Measurements from ENCODE around the gene FAM229A. TPM values are rescaled to one million over a fixed set of nuclear protein-coding genes. Genes with fewer than 3 reads are reported as not detected.
"Not testable (repeated sequence)": the region's sequence is repeated elsewhere in the genome, so short reads cannot be mapped to it uniquely, and the experiment has no call there.

The FAM229A gene
- total and polyA plus RNA-seq, 2 donors, result 1.6 to 14.6 TPM

DNA sequence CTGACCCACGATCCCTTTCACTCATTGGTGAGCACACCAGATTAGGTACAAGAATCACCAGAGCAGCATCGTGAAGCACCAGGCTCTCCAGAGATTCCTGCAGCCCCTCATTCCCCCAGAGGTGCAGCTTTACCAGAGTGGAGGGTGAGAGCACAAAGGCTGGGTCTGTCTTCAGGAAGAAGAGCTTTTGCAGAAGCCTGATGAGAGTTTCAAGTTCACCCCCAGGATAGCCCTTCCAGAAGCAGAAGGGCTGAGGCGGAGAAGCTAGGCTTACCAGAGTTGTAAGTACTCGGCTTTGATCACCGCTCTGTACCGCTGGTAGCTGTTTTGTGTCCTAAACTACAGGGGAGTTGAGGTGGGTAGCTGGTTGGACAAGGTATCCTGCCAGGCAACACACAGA is 3.2 kb upstream of the FAM229A start:
- DNase-seq (ENCODE audit: low read depth in 6 of 9, low spot score in 9 of 9), result no peak
- Histone ChIP-seq H3K27ac (ENCODE audit: low read depth in 1 of 2, low read length in 1 of 2) (no peak overlapping the region), H3K4me1 (ENCODE audit: control insufficient read depth in 2 of 2, insufficient read depth in 2 of 2, low read length in 2 of 2) (peaks cover 6% of the 10 kb centered on the region in 2 donors), H3K36me3 (ENCODE audit: control insufficient read depth in 2 of 2, insufficient read depth in 2 of 2, low read length in 1 of 2) (peaks cover 50 to 56% of the 10 kb centered on the region in 2 donors), H3K9me3 (ENCODE audit: control insufficient read depth in 2 of 2, insufficient read depth in 1 of 2, low read length in 1 of 2) (no peaks in the 10 kb centered on the region), H3K4me3 (ENCODE audit: low read length in 2 of 2) (no peak overlapping the region), H3K27me3 (ENCODE audit: control insufficient read depth in 2 of 2, insufficient read depth in 1 of 2, low read length in 1 of 2) (peaks cover 10 to 25% of the 10 kb centered on the region in 2 donors)
- 97% methylated on average over 6 of the region's 6 CpGs for WGBS

DNA sequence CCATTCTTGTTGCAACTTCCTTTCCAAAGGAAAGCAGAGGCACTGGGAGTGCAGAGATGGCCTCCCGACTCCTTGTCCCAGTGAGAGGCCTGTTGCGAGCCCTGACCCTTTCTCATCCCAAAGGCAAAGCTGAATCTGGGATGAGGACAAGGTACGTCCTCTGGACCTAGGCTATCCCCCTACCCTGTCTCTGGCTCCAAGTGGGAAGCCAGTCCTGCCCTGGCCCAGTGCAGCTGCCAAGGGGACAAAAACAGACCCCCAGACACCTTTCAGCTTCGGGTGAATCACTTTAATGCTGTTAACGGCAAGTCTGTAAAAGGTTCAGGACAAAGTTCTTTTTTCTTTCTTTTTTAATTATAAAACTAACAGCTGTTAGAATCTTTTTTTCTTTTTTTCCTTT is 2.6 kb upstream of the FAM229A start:
- peaks cover 50 to 56% of the 10 kb centered on the region in 2 donors for H3K36me3 ChIP-seq (ENCODE audit: control insufficient read depth in 2 of 2, insufficient read depth in 2 of 2, low read length in 1 of 2)
- no peaks in the 10 kb centered on the region for H3K9me3 ChIP-seq (ENCODE audit: control insufficient read depth in 2 of 2, insufficient read depth in 1 of 2, low read length in 1 of 2)
- DNase-seq (ENCODE audit: low read depth in 6 of 9, low spot score in 9 of 9), result no peak
- 98% methylated on average over 5 of the region's 5 CpGs for WGBS
- H3K27me3 ChIP-seq (ENCODE audit: control insufficient read depth in 2 of 2, insufficient read depth in 1 of 2, low read length in 1 of 2), result peaks cover 10 to 27% of the 10 kb centered on the region in 2 donors
- H3K4me3 ChIP-seq (ENCODE audit: low read length in 2 of 2), result no peak overlapping the region
- H3K4me1 ChIP-seq (ENCODE audit: control insufficient read depth in 2 of 2, insufficient read depth in 2 of 2, low read length in 2 of 2), result peaks cover 7 to 10% of the 10 kb centered on the region in 2 donors
- H3K27ac ChIP-seq (ENCODE audit: low read depth in 1 of 2, low read length in 1 of 2), result no peak overlapping the region

DNA sequence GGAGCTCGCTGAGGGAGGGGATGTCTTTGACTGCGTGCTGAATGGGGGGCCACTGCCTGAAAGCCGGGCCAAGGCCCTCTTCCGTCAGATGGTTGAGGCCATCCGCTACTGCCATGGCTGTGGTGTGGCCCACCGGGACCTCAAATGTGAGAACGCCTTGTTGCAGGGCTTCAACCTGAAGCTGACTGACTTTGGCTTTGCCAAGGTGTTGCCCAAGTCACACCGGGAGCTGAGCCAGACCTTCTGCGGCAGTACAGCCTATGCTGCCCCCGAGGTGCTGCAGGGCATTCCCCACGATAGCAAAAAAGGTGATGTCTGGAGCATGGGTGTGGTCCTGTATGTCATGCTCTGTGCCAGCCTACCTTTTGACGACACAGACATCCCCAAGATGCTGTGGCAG is 1.4 kb upstream of the FAM229A start:
- 98% methylated on average over 12 of the region's 12 CpGs for WGBS
- H3K4me3 ChIP-seq (ENCODE audit: low read length in 2 of 2), result no peak overlapping the region
- no peak for DNase-seq (ENCODE audit: low read depth in 6 of 9, low spot score in 9 of 9)
- no peaks in the 10 kb centered on the region for H3K9me3 ChIP-seq (ENCODE audit: control insufficient read depth in 2 of 2, insufficient read depth in 1 of 2, low read length in 1 of 2)
- no peak overlapping the region for H3K27ac ChIP-seq (ENCODE audit: low read depth in 1 of 2, low read length in 1 of 2)
- H3K36me3 ChIP-seq (ENCODE audit: control insufficient read depth in 2 of 2, insufficient read depth in 2 of 2, low read length in 1 of 2), result peaks cover 43 to 49% of the 10 kb centered on the region in 2 donors
- peaks cover 10 to 27% of the 10 kb centered on the region in 2 donors for H3K27me3 ChIP-seq (ENCODE audit: control insufficient read depth in 2 of 2, insufficient read depth in 1 of 2, low read length in 1 of 2)
- H3K4me1 ChIP-seq (ENCODE audit: control insufficient read depth in 2 of 2, insufficient read depth in 2 of 2, low read length in 2 of 2), result peaks cover 11 to 14% of the 10 kb centered on the region in 2 donors

DNA sequence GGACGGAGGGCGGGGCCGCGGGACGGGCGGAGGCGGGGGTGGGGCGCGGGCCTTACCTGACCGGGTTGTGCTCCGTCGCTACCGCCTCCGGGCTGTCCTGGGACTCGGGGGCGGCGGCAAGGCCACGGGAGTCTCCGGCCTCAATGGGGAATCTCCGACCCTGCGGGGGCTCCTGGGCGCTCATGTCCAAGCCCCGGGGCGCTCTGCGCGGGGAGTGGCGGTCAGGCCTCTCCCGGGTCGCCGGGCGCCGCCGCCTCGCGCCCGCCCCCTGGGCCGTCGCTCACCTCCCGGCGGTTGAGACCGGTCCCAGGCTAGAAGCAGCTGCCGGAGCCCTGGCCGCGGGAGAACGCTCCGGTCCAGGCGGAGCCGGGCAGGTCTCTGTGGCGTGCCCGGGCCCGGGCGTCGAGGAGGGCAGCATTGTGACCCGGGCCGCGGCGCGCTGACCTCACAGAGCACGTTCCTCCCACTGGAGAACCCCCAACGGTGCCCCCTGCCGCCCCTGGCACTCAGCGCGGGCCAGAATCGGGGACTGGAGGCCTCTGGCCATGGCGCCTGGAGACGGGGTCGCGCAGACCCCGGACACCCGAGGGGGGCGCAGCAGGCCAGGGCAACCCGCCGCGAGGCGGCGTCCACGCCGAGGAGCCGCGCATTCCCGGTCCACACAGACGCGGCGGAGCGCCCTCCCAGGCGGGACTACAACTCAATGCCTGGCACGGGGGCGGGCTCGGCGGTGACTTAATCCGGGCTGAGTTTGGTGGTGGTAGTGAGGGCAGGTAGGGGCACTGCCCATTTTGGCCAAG is 411 bp downstream of the FAM229A start:
- whole genome bisulfite sequencing, result 5% methylated on average over 91 of the region's 91 CpGs
- peaks cover 25 to 32% of the 10 kb centered on the region in 2 donors for H3K36me3 ChIP-seq (ENCODE audit: control insufficient read depth in 2 of 2, insufficient read depth in 2 of 2, low read length in 1 of 2)
- DNase-seq (ENCODE audit: low read depth in 6 of 9, low spot score in 9 of 9), result peak in 1 of 9 donors; percentile 30
- peaks cover 11 to 14% of the 10 kb centered on the region in 2 donors for H3K4me1 ChIP-seq (ENCODE audit: control insufficient read depth in 2 of 2, insufficient read depth in 2 of 2, low read length in 2 of 2)
- H3K4me3 ChIP-seq (ENCODE audit: low read length in 2 of 2), result peak overlapping the region in 1 of 2 donors; percentile 40
- no peaks in the 10 kb centered on the region for H3K9me3 ChIP-seq (ENCODE audit: control insufficient read depth in 2 of 2, insufficient read depth in 1 of 2, low read length in 1 of 2)
- no peak overlapping the region for H3K27ac ChIP-seq (ENCODE audit: low read depth in 1 of 2, low read length in 1 of 2)
- H3K27me3 ChIP-seq (ENCODE audit: control insufficient read depth in 2 of 2, insufficient read depth in 1 of 2, low read length in 1 of 2), result peaks cover 10 to 27% of the 10 kb centered on the region in 2 donors

DNA sequence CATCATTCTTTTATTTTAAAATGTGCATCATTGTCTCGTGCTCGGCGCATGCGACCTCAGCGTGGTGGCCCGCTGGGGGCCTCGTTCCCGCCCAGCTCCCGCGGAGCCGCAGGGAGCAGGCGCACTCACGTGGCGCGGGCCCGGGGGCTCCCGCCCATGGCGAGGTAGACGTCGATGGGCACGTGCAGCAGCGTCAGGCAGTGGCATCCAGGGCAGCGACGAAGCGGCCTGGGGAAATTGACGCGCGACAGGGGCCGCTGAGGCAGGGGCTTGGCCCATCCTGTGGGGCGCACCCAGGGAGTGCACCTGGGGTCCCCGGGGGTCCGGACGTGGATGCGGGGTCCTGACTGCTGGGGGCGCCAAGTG is 994 bp downstream of the FAM229A start:
- Histone ChIP-seq H3K36me3 (ENCODE audit: control insufficient read depth in 2 of 2, insufficient read depth in 2 of 2, low read length in 1 of 2) (peaks cover 19 to 27% of the 10 kb centered on the region in 2 donors), H3K9me3 (ENCODE audit: control insufficient read depth in 2 of 2, insufficient read depth in 1 of 2, low read length in 1 of 2) (no peaks in the 10 kb centered on the region), H3K27me3 (ENCODE audit: control insufficient read depth in 2 of 2, insufficient read depth in 1 of 2, low read length in 1 of 2) (peaks cover 10 to 27% of the 10 kb centered on the region in 2 donors), H3K27ac (ENCODE audit: low read depth in 1 of 2, low read length in 1 of 2) (no peak overlapping the region), H3K4me1 (ENCODE audit: control insufficient read depth in 2 of 2, insufficient read depth in 2 of 2, low read length in 2 of 2) (peaks cover 11 to 14% of the 10 kb centered on the region in 2 donors), H3K4me3 (ENCODE audit: low read length in 2 of 2) (peak overlapping the region in 1 of 2 donors; percentile 40)
- 73% methylated on average over 35 of the region's 35 CpGs for WGBS
- no peak for DNase-seq (ENCODE audit: low read depth in 6 of 9, low spot score in 9 of 9)

DNA sequence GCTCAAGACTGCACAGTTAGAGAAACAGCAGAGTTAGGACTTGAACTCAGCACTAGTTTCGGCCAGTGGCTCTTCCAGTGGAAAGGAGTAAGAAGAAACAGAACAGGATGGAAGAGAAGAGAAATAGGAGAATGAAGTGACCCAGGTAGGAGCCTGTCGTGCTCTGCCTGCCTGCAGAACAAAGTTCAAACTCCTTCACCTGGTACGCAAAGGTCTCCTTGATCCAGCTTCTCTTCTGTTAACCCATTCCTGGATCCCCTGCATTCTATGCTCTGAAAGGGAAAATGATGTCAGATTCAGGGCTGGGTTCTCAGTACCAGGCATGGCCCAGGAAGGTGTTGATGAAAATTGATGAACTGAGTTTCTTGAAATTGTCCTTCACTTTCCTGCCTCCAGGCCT is 3.9 kb downstream of the FAM229A start:
- H3K27me3 ChIP-seq (ENCODE audit: control insufficient read depth in 2 of 2, insufficient read depth in 1 of 2, low read length in 1 of 2), result peaks cover 10 to 27% of the 10 kb centered on the region in 2 donors
- no peak for DNase-seq (ENCODE audit: low read depth in 6 of 9, low spot score in 9 of 9)
- H3K4me1 ChIP-seq (ENCODE audit: control insufficient read depth in 2 of 2, insufficient read depth in 2 of 2, low read length in 2 of 2), result peaks cover 11 to 17% of the 10 kb centered on the region in 2 donors
- no peak overlapping the region for H3K27ac ChIP-seq (ENCODE audit: low read depth in 1 of 2, low read length in 1 of 2)
- H3K4me3 ChIP-seq (ENCODE audit: low read length in 2 of 2), result no peak overlapping the region
- no peaks in the 10 kb centered on the region for H3K9me3 ChIP-seq (ENCODE audit: control insufficient read depth in 2 of 2, insufficient read depth in 1 of 2, low read length in 1 of 2)
- WGBS, result 95% methylated on average over 3 of the region's 3 CpGs
- peaks cover 6 to 12% of the 10 kb centered on the region in 2 donors for H3K36me3 ChIP-seq (ENCODE audit: control insufficient read depth in 2 of 2, insufficient read depth in 2 of 2, low read length in 1 of 2)

DNA sequence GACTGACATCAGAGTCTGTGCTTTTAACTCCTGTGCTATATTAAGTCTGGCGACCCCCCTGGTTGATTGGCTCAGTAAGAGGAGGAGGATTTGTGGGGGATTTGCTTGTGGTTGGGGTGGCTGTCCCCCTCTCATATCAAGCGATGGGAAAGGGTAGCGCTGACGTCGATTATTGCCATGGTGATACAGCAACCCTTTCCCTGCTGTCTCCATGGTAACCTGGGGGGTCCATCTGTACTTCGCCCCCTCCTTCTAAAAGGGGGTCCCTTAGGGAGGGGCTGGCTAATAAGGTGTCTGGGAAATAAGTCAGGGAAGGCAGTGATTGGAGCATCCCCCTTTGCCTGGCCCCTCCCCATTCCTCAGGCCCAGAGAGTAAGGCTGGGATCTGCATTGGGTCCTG is 4.7 kb downstream of the FAM229A start:
- H3K9me3 ChIP-seq (ENCODE audit: control insufficient read depth in 2 of 2, insufficient read depth in 1 of 2, low read length in 1 of 2), result no peaks in the 10 kb centered on the region
- DNase-seq (ENCODE audit: low read depth in 6 of 9, low spot score in 9 of 9), result no peak
- no peak overlapping the region for H3K27ac ChIP-seq (ENCODE audit: low read depth in 1 of 2, low read length in 1 of 2)
- 90% methylated on average over 6 of the region's 6 CpGs for WGBS
- peaks cover 2 to 5% of the 10 kb centered on the region in 2 donors for H3K36me3 ChIP-seq (ENCODE audit: control insufficient read depth in 2 of 2, insufficient read depth in 2 of 2, low read length in 1 of 2)
- no peak overlapping the region for H3K4me3 ChIP-seq (ENCODE audit: low read length in 2 of 2)
- peaks cover 10 to 23% of the 10 kb centered on the region in 2 donors for H3K27me3 ChIP-seq (ENCODE audit: control insufficient read depth in 2 of 2, insufficient read depth in 1 of 2, low read length in 1 of 2)
- peaks cover 11 to 25% of the 10 kb centered on the region in 2 donors for H3K4me1 ChIP-seq (ENCODE audit: control insufficient read depth in 2 of 2, insufficient read depth in 2 of 2, low read length in 2 of 2)

DNA sequence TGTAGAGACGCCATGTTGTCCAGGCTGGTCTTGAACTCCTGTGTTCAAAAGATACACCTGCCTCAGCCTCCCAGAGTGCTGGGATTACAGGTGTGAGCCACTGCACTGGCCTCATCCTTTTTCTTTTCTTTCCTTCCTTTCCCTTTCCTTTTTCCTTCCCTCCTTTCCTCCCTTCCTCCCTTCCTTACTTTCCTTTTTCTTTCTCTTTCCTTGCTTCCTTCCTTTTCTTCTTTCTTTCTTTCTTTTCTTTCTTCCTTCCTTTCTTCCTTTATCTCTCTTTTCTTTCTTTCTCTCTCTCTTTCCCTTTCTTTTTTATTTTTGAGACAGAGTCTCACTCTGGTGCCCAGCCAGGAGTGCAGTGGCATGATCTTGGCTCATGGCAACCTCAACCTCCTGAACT is 5.8 kb downstream of the FAM229A start:
- DNase-seq (ENCODE audit: low read depth in 6 of 9, low spot score in 9 of 9), result no peak
- H3K27me3 ChIP-seq (ENCODE audit: control insufficient read depth in 2 of 2, insufficient read depth in 1 of 2, low read length in 1 of 2), result peaks cover 4 to 15% of the 10 kb centered on the region in 2 donors
- no peak overlapping the region for H3K4me3 ChIP-seq (ENCODE audit: low read length in 2 of 2)
- 94% methylated on average over 1 of the region's 1 CpG for WGBS
- peaks cover 12 to 30% of the 10 kb centered on the region in 2 donors for H3K4me1 ChIP-seq (ENCODE audit: control insufficient read depth in 2 of 2, insufficient read depth in 2 of 2, low read length in 2 of 2)
- H3K36me3 ChIP-seq (ENCODE audit: control insufficient read depth in 2 of 2, insufficient read depth in 2 of 2, low read length in 1 of 2), result peaks cover 2 to 5% of the 10 kb centered on the region in 2 donors
- H3K27ac ChIP-seq (ENCODE audit: low read depth in 1 of 2, low read length in 1 of 2), result no peak overlapping the region
- H3K9me3 ChIP-seq (ENCODE audit: control insufficient read depth in 2 of 2, insufficient read depth in 1 of 2, low read length in 1 of 2), result no peaks in the 10 kb centered on the region

DNA sequence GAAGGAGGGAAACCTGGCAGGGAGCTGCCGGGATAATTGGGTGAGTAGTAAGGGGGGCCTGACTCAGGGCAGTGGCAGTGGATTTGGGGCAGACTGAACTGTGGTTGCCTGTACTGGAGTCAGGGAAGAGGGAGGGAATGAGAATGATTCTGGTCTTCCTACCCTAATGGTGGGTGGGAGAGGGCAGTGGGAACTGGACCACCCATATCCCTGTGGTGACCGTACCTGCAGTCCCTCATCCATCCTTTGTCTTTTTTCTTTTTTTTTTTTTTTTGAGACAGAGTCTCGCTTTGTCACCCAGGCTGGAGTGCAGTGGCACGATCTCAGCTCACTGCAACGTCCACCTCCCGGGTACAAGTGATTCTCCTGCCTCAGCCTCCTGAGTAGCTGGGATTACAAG is 6.5 kb downstream of the FAM229A start:
- H3K4me1 ChIP-seq (ENCODE audit: control insufficient read depth in 2 of 2, insufficient read depth in 2 of 2, low read length in 2 of 2), result peaks cover 11 to 32% of the 10 kb centered on the region in 2 donors
- not testable (repeated sequence) for H3K9me3 ChIP-seq (ENCODE audit: control insufficient read depth in 2 of 2, insufficient read depth in 1 of 2, low read length in 1 of 2); H3K4me3 ChIP-seq (ENCODE audit: low read length in 2 of 2); DNase-seq (ENCODE audit: low read depth in 6 of 9, low spot score in 9 of 9); H3K36me3 ChIP-seq (ENCODE audit: control insufficient read depth in 2 of 2, insufficient read depth in 2 of 2, low read length in 1 of 2); H3K27ac ChIP-seq (ENCODE audit: low read depth in 1 of 2, low read length in 1 of 2); H3K27me3 ChIP-seq (ENCODE audit: control insufficient read depth in 2 of 2, insufficient read depth in 1 of 2, low read length in 1 of 2)
- WGBS, result 97% methylated on average over 6 of the region's 6 CpGs

All from thymus (tissue), 11 donors.